ENCODE measurements around the gene SLC4A11.
A peak's percentile ranks its signal among the peaks of the same experiment; 100 is the strongest.

SLC4A11 gene

GRCh38 chr20:3239026-3239866 is at the start of gene SLC4A11:
TSS of gene SLC4A11 (minus strand) at chr20:3239190. CDS start at chr20:3239137, 53 bp downstream.
- peak; percentile 16 for DNase-seq (ENCODE audit: extremely low read depth, low read depth)
- TF ChIP-seq CTCF (IDR thresholded peaks at IDR 0.05; ENCODE audit: low read depth, low read length) = no peak

- no peak for DNase-seq (ENCODE audit: extremely low read depth, low read depth)
- TF ChIP-seq CTCF (IDR thresholded peaks at IDR 0.05; ENCODE audit: low read depth, low read length) = no peak
These were observed 44.3 kb upstream of the SLC4A11 start for GRCh38 chr20:3283222-3283820.

GRCh38 chr20:3282271-3283221 is 43.6 kb upstream of the SLC4A11 start:
- TF ChIP-seq CTCF (IDR thresholded peaks at IDR 0.05; ENCODE audit: low read depth, low read length) = no peak
- no peak for DNase-seq (ENCODE audit: extremely low read depth, low read depth)

- TF ChIP-seq CTCF (IDR thresholded peaks at IDR 0.05; ENCODE audit: low read depth, low read length) = no peak
- no peak for DNase-seq (ENCODE audit: extremely low read depth, low read depth)
These were observed 42.4 kb upstream of the SLC4A11 start for GRCh38 chr20:3281437-3281836.

GRCh38 chr20:3279761-3280160 is 40.8 kb upstream of the SLC4A11 start:
- no peak for TF ChIP-seq CTCF (IDR thresholded peaks at IDR 0.05; ENCODE audit: low read depth, low read length)

GRCh38 chr20:3277686-3278465 is 38.9 kb upstream of the SLC4A11 start:
- no peak for TF ChIP-seq CTCF (IDR thresholded peaks at IDR 0.05; ENCODE audit: low read depth, low read length)
- DNase-seq (ENCODE audit: extremely low read depth, low read depth) = no peak

More at GRCh38 chr20:3279761-3280160, 40.8 kb upstream of the SLC4A11 start:
- no peak for DNase-seq (ENCODE audit: extremely low read depth, low read depth)
